K562 treated with DMSO at 1 percent for 12 hours (cell line): Measurements from ENCODE around the gene PPP1R14D. TPM values are rescaled to one million over a fixed set of nuclear protein-coding genes. Genes with fewer than 3 reads are reported as not detected.

Experiments
- total RNA-seq: library from RNA; unstranded; fragments of 300-600 nt; gene quantifications from 2 replicates; pipeline ENCODE4 v1.2.3, GENCODE V29; 2022; ENCODE audit not compliant: insufficient read depth

Gene PPP1R14D, protein sequence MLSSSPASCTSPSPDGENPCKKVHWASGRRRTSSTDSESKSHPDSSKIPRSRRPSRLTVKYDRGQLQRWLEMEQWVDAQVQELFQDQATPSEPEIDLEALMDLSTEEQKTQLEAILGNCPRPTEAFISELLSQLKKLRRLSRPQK
- total RNA-seq, result not detected in 2 replicates

DNA sequence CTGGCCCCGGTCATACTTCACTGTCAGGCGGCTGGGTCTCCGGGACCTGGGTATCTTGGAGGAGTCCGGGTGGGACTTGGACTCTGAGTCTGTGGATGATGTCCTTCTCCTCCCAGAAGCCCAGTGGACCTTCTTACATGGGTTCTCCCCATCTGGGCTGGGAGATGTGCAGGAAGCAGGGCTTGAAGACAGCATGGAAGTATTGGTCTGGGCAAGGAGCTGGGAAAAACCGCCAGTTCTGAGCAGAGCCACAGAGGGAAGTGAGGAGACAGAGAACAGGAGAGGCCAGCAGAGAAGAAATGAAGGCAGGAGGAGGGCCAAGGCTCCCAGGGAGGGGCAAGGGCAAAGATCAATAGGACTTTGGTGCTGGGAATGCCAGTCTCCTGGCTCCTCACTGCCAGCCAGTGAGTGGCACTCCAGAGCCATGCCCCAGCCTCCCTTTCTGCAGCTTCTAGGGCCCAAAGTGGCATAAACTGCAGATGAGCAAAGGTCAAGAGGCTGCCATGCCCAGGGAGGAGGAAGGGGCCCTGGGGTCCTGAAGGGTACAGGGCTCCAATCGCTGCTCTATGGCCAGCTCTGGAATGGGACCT is at the start of gene PPP1R14D:
Gene PPP1R14D, minus strand, starts transcription at position 262 of the 590 bp plus-strand sequence. Its CDS starts 67 bp downstream, at position 195.

DNA sequence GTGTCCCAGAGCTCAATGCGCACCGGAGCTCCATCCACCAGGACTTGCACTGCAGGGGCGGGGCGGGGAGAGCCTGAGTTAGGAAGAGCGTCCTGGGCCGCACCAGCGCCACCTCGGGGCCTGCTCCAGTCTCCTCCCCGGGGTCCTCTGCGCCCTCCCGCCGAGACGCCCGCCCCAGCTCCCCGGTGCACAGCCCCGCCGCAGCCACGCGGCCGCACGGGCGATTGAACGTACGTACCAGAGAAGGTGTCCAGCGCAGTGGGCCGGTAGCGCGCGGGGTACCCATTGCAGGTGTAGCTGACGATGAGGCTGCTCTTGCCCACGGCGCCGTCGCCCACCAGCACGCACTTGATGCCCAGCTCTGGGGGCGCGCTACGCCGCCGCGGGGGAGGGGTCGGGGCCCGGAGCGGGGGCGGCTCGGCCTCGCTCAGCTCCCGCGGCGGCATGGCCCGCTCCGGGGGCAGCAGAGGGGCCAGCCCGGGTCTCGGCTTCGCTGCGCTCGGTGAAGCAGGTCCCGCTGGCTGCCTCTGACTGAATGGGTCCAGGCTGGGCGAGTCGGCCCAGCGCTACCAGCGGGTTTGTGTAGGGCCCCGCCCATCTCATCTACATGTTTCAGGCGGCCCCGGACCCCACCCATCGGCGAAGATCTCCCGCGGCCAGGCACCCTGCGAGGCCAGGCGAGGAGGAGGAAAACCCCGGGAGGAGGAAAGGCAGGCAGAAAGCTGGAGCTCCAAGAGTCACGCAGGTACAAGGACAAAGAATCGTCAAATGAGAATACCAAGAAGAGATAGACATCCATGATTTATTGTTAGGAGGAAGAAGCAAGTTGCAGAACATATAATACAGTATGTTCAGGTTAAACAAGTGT is 45.4 kb upstream of the PPP1R14D start, which contains the start of gene RHOV:
Gene RHOV, minus strand, starts transcription at position 541 of the 868 bp plus-strand sequence. Its CDS starts 95 bp downstream, at position 446.

DNA sequence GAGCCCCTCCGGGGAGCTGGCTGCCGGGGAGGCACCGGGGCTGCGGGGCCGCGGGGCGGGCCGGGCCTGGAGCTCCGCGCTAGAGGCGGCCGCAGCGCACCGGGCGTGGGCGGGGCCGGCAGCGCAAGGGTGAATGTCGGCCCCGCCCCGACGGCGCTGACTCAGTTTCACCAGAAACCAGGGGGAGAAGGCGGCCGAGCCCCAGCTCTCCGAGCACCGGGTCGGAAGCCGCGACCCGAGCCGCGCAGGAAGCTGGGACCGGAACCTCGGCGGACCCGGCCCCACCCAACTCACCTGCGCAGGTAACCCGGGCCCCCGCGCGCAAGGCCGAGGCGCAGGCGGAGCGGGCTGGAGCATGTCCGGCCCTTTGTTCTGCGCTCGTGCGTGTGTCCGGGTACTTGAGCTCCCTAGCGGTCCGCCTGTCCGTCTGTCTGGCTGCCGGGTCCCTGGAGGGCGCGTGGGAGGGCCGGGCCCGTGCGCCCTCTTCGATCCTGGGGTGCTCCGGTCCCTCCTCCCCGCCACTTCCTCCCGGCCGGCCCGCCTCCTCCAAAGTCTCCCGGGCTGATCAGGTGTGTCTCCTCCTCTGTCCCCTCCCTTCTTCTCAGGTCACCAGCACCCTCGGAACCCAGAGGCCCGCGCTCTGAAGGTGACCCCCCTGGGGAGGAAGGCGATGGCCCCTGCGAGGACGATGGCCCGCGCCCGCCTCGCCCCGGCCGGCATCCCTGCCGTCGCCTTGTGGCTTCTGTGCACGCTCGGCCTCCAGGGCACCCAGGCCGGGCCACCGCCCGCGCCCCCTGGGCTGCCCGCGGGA is 15.6 kb upstream of the PPP1R14D start, which contains the start of gene SPINT1:
Gene SPINT1, plus strand, starts transcription at position 164 of the 811 bp plus-strand sequence. Its CDS starts 507 bp downstream, at position 671.

DNA sequence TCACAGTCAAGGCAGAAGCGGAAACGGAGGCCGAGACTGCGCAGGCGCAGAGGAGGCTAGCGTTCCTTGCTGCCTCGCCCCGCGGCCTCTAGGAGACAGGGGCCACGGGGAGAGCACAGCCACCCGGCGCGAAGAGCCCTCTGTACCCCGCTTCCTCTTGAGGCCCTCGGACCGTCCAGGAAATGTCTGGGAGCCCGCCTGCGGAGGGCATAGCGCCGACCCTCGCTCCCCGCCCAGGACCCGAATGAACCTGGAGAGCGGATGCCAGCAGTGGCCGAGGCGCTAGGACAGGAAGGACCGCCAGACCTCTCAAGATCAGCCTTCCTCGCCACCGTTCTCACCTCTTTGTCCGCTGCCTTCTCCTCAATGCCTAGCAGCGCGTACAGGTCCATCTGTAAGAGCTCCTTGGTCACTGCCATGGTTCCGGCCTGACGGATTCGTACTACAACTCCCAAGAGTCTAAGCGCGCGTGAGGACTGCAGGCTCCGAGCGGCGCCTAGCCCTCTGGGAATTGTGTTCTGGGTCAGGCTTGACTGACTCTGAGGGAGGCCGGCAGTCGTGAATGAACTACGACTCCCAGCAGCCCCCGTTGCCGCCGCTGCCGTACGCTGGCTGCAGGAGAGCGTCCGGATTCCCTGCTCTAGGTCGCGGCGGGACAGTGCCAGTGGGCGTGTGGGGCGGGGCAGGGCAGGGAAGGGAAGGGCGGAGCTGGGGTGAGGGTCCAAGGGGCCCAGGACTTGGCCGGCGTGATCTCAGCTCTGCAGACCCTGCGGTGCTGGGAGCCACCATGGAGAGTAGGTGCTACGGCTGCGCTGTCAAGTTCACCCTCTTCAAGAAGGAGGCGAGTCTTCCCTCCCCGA is 21.2 kb downstream of the PPP1R14D start, which contains the start of the genes DNAJC17 and ZFYVE19:
Gene DNAJC17, minus strand, starts transcription at position 446 of the 860 bp plus-strand sequence. Its CDS starts 27 bp downstream, at position 419.
Gene ZFYVE19, plus strand, starts transcription at position 62 of the 860 bp plus-strand sequence. Its CDS starts 501 bp downstream, at position 563.

DNA sequence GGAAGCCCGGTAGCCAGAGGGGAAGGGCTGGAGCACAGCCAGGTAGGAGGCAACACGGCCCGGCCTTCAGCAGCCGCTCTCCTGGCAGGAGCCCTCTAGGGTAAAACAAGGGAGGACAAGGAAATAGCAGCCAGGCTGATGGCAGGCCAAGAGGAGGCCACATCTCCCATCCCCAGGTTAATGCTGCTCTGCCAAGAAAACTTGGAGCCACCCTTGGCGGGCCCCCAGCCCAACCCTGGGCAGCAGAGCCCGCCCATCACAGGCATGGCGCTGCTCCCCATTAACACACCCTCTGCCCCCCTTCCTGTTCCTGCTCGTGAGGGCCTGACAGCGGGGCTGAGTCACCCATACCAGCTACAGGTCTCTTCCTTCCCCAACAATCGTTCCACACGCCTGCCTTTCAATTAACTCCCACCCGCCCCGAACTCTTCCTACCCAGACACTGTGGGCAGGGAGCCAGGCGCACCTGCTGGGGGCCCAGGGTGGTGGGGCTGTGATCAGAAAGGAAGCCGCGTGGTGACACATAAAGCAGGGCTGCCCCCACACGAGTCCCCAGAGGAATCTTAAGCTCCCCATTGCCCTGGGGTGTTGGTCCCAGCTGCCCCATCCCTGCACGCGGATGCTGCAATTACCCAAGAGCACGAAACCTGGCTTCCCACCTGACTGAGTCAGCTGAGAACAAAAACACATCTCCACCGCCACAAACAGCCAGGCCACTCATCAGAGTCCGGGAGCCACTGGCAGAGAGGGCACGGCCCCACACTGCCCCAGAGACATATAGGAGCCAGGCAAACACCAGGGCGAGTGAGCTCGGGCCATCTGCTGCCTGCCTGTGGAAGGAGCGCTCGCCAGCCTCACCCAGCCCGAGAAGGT is 59.0 kb downstream of the PPP1R14D start, which contains the start of gene C15orf62:
Gene C15orf62, plus strand, starts transcription at position 707 of the 873 bp plus-strand sequence. CDS start 516 bp downstream, outside the sequence.

Other genes starting within 250 kb of the PPP1R14D start
- 10.6 and 42.9 TPM in 2 replicates for gene KNL1, start 234.5 kb downstream of the PPP1R14D start, total RNA-seq
- 35.0 and 55.7 TPM in 2 replicates for gene RAD51, start 133.5 kb downstream of the PPP1R14D start, total RNA-seq
- gene RMDN3, start 73.5 kb downstream of the PPP1R14D start, total RNA-seq, result 32.0 and 38.7 TPM in 2 replicates
- 100 and 135 TPM in 2 replicates for gene GCHFR, start 64.6 kb downstream of the PPP1R14D start, total RNA-seq
- 3.7 and 6.8 TPM in 2 replicates for gene C15orf62, start 58.7 kb downstream of the PPP1R14D start, total RNA-seq
- gene ZFYVE19, start 21.6 kb downstream of the PPP1R14D start, total RNA-seq, result 42.3 and 55.5 TPM in 2 replicates
- 10.8 and 14.9 TPM in 2 replicates for gene DNAJC17, start 21.2 kb downstream of the PPP1R14D start, total RNA-seq
- 5.1 and 9.3 TPM in 2 replicates for gene SPINT1, start 15.3 kb upstream of the PPP1R14D start, total RNA-seq
- 1.2 and 1.6 TPM in 2 replicates for gene RHOV, start 45.5 kb upstream of the PPP1R14D start, total RNA-seq
- 29.8 and 37.0 TPM in 2 replicates for gene VPS18, start 65.7 kb upstream of the PPP1R14D start, total RNA-seq
- gene DLL4, start 100.6 kb upstream of the PPP1R14D start, total RNA-seq, result 0.38 and 1.3 TPM in 2 replicates
- 62.3 and 70.1 TPM in 2 replicates for gene CHAC1, start 124.8 kb upstream of the PPP1R14D start, total RNA-seq